A673 (cell line): ENCODE measurements around the gene CLDN1. TPM values are rescaled to one million over a fixed set of nuclear protein-coding genes. Genes with fewer than 3 reads are reported as not detected.
A peak's percentile ranks its signal among the peaks of the same experiment; 100 is the strongest.

ENCODE experiments used
- Bru-seq: library from RNA; stranded (reverse); fragments of 400-500 nt; gene quantifications from one replicate; lab custom pipeline; 2021; lab: Mats Ljungman, UMichigan
- BruChase-seq, 2 experiments: library from RNA; stranded (reverse); fragments of 400-500 nt; gene quantifications; one replicate each; lab custom pipeline; 2021; lab: Mats Ljungman, UMichigan
- BruUV-seq: library from RNA; stranded (reverse); fragments of 400-500 nt; replicated peaks from 2 replicates; lab custom pipeline; 2021; lab: Mats Ljungman, UMichigan
- CTCF ChIA-PET: fragments of 300-600 bp; sonication (Branson Sonifier 250); formaldehyde crosslinking; loops from one replicate; lab custom pipeline; 2022; ENCODE audit warnings: antibody characterized with exemption; lab: Charles Lee
- POLR2A ChIA-PET: fragments of 300-600 bp; sonication (Branson Sonifier 250); formaldehyde crosslinking; loops from one replicate; lab custom pipeline; 2022; ENCODE audit warnings: antibody characterized with exemption; ENCODE audit not compliant: low non-redundant PET; lab: Charles Lee
- DNase-seq: peaks from one replicate; pipeline ENCODE4 v3.0.0-alpha.2; 2015; ENCODE audit warnings: low spot score
- H3K27ac ChIP-seq: fragments of 200-600 bp; sonication (generic); 2 replicates; pipeline ENCODE4 v1.5.1; 2016; ENCODE audit warnings: mixed run types, low read depth, mild to moderate bottlenecking, mixed read lengths, antibody characterized with exemption, low read length; ENCODE audit not compliant: poor library complexity, severe bottlenecking
- H3K27me3 ChIP-seq: fragments of 200-600 bp; sonication (generic); replicated peaks from 2 replicates; pipeline ENCODE4 v1.6.1; 2017; ENCODE audit warnings: mixed run types, low read depth, mild to moderate bottlenecking, mixed read lengths, antibody characterized with exemption, low read length; ENCODE audit not compliant: insufficient read depth, poor library complexity
- H3K36me3 ChIP-seq: fragments of 200-600 bp; sonication (generic); 2 replicates; pipeline ENCODE4 v1.6.1; 2016; ENCODE audit warnings: mixed run types, mild to moderate bottlenecking, mixed read lengths, antibody characterized with exemption, low read length; ENCODE audit not compliant: insufficient read depth, poor library complexity, severe bottlenecking
- H3K4me1 ChIP-seq: fragments of 200-600 bp; sonication (generic); 2 replicates; pipeline ENCODE4 v1.6.1; 2017; ENCODE audit warnings: mixed run types, mild to moderate bottlenecking, mixed read lengths, antibody characterized with exemption, low read length; ENCODE audit not compliant: insufficient read depth, poor library complexity, severe bottlenecking
- H3K4me3 ChIP-seq: fragments of 200-600 bp; sonication (generic); 2 replicates; pipeline ENCODE4 v1.5.1; 2016; ENCODE audit warnings: low read depth, mixed run types, mild to moderate bottlenecking, mixed read lengths, low read length; ENCODE audit not compliant: poor library complexity, severe bottlenecking
- H3K9me3 ChIP-seq: fragments of 200-600 bp; sonication (generic); 2 replicates; pipeline ENCODE4 v1.6.1; 2016; ENCODE audit warnings: mixed run types, low read depth, mild to moderate bottlenecking, mixed read lengths, antibody characterized with exemption, low read length; ENCODE audit not compliant: poor library complexity, severe bottlenecking
- EZH2 ChIP-seq: fragments of 200-600 bp; sonication (generic); IDR thresholded peaks from 2 replicates; pipeline ENCODE4 v1.6.1; 2017; ENCODE audit warnings: borderline replicate concordance, low read depth, mild to moderate bottlenecking, mixed read lengths, antibody characterized with exemption, low read length; ENCODE audit not compliant: poor library complexity, severe bottlenecking
- intact Hi-C: fragments of 100-400 bp; cut with micrococcal nuclease; formaldehyde crosslinking; loops from one replicate; pipeline ENCODE4 v1.10.0; 2022; ENCODE audit not compliant: unreplicated experiment
- long read RNA-seq: library from polyadenylated mRNA; stranded (forward); transcript quantifications from one replicate; pipeline ENCODE4 v2.0.0, GENCODE V29; 2022
- total RNA-seq: library from RNA; stranded (reverse); gene quantifications from 2 replicates; pipeline ENCODE4 v1.2.3, GENCODE V29; 2021
- TF ChIP-seq, protein P1 (sequence below): fragments of 300-800, 200-600 bp; sonication (generic); conservative IDR thresholded peaks from 2 replicates; pipeline ENCODE4 v1.5.1; 2017; ENCODE audit warnings: low read depth, mild to moderate bottlenecking, antibody characterized with exemption, low read length, moderate library complexity, mixed read lengths

The CLDN1 gene, protein sequence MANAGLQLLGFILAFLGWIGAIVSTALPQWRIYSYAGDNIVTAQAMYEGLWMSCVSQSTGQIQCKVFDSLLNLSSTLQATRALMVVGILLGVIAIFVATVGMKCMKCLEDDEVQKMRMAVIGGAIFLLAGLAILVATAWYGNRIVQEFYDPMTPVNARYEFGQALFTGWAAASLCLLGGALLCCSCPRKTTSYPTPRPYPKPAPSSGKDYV
- total RNA-seq (173 and 184 TPM in 2 replicates), Bru-seq, nascent RNA (percentile 99 among the genes with signal in this experiment), BruChase-seq, experiment 1, labeled RNA remaining after a 2-hour chase (percentile 99 among the genes with signal in this experiment), BruChase-seq, experiment 2, labeled RNA remaining after a 6-hour chase (percentile 99 among the genes with signal in this experiment)
- long read RNA-seq, transcript CLDN1-201 (4 exons, 3,481 nt), result major isoform, 48 of 75 reads
- long read RNA-seq, partial matches to known transcripts, result 6 of 75 reads
- long read RNA-seq, other reads (novel, unspliced or antisense), result 21 of 75 reads

DNA sequence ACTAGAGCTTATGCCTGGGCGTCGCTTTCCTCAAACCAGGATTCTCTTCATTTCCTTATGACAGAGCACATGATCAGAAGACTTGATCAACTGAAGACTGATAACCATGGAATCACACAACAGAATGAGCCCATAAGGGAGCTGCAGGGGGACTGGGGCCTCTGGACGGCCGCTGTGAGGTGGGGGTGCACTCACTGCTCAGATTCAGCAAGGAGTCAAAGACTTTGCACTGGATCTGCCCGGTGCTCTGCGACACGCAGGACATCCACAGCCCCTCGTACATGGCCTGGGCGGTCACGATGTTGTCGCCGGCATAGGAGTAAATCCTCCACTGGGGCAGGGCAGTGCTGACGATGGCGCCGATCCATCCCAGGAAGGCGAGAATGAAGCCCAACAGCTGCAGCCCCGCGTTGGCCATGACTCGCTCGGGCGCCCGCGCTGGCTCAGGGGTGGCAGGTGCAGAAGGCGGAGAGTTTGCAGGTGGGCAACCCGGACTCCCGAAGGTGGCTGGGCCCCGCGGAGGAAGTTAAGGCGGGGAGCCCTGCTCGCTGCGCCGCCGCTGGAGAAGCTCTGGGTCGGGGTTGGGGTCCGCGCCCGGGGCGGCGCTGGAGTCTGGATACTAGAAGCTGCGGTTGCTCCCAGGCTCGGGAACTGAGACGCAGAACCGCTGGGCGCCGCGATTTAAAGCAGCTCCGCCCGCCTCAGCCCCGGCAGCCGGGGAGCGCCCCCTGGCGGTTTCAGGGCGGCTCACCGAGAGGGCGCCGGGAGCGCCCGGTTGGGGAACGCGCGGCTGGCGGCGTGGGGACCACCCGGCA lies at the start of gene CLDN1:
TSS of gene CLDN1 (minus strand) at position 658 of the 815 bp plus-strand sequence. CDS start at position 418, 240 bp downstream.
- H3K4me3 ChIP-seq, result peak within 1 kb of the TSS; percentile 78
- TF ChIP-seq EZH2, result no peak
- TF ChIP-seq, protein P1, sequence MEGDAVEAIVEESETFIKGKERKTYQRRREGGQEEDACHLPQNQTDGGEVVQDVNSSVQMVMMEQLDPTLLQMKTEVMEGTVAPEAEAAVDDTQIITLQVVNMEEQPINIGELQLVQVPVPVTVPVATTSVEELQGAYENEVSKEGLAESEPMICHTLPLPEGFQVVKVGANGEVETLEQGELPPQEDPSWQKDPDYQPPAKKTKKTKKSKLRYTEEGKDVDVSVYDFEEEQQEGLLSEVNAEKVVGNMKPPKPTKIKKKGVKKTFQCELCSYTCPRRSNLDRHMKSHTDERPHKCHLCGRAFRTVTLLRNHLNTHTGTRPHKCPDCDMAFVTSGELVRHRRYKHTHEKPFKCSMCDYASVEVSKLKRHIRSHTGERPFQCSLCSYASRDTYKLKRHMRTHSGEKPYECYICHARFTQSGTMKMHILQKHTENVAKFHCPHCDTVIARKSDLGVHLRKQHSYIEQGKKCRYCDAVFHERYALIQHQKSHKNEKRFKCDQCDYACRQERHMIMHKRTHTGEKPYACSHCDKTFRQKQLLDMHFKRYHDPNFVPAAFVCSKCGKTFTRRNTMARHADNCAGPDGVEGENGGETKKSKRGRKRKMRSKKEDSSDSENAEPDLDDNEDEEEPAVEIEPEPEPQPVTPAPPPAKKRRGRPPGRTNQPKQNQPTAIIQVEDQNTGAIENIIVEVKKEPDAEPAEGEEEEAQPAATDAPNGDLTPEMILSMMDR, result peak; percentile 92
- peaks cover 8% of the 10 kb centered on the region for H3K36me3 ChIP-seq
- H3K4me1 ChIP-seq, result peaks cover 52% of the 10 kb centered on the region
- intact Hi-C loops, result loop anchor here (1.0 to 5.0 kb wide), 3 partner anchors 55 to 361 kb away; no protein-coding TSS in a partner anchor
- H3K9me3 ChIP-seq, result no peaks in the 10 kb centered on the region
- ChIA-PET CTCF (interaction anchor here (0.5 to 1.9 kb wide), 13 partner anchors 8 to 850 kb away, joined by 3 to 9 read pairs (median 4); no protein-coding TSS in a partner anchor), POLR2A (interaction anchor here (0.5 to 1.0 kb wide), 4 partner anchors 17 to 359 kb away, joined by 3 to 8 read pairs (median 4); no protein-coding TSS in a partner anchor)
- H3K27me3 ChIP-seq, result no peaks in the 10 kb centered on the region
- DNase-seq, result peak; percentile 95
- H3K27ac ChIP-seq, result peak within 1 kb of the TSS; percentile 78
- no TSS peak for BruUV-seq

DNA sequence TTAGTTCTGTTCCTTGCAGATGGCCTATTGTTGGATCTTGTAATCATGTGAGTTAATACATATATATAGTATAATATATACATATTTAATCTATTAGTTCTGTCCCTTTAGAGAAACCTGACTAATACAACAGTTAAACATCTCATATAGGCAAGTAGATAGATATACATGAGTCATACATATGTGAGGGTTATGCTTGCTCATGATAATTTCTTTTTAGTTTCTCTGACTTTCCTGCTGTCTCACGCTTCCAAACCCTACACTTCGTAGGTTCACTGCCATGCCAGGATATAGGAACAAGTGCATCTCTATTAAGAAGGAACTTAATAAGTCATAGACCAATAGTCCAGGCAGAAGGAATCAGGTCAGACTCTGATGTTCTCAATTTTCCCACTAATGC lies 48.9 kb upstream of the CLDN1 start:
- H3K9me3 ChIP-seq, result no peaks in the 10 kb centered on the region
- no peak for DNase-seq
- no peaks in the 10 kb centered on the region for H3K36me3 ChIP-seq
- POLR2A ChIA-PET, result no interaction called here
- H3K4me1 ChIP-seq, result peaks cover 19% of the 10 kb centered on the region
- no peaks in the 10 kb centered on the region for H3K27me3 ChIP-seq
- no peak overlapping the region for H3K27ac ChIP-seq
- CTCF ChIA-PET, result no interaction called here
- TF ChIP-seq, protein P1, result no peak
- no TSS peak for BruUV-seq
- intact Hi-C loops, result no loop called here
- H3K4me3 ChIP-seq, result no peak overlapping the region

GRCh38 chr3:190370369-190370768 lies 48.1 kb upstream of the CLDN1 start:
- Histone ChIP-seq H3K36me3 (no peaks in the 10 kb centered on the region), H3K27me3 (no peaks in the 10 kb centered on the region), H3K4me1 (peaks cover 12% of the 10 kb centered on the region), H3K4me3 (no peak overlapping the region), H3K27ac (no peak overlapping the region), H3K9me3 (no peaks in the 10 kb centered on the region)
- no peak for DNase-seq
- ChIA-PET CTCF (no interaction called here), POLR2A (no interaction called here)
- no peak for TF ChIP-seq EZH2
- TF ChIP-seq, protein P1, result no peak
- no TSS peak for BruUV-seq
- intact Hi-C loops, result no loop called here
